Measurements from ENCODE around the gene VTN.
A peak's percentile ranks its signal among the peaks of the same experiment; 100 is the strongest.

The VTN gene

GRCh38 chr17:28364665-28365363, 5.3 kb downstream of the VTN start, which contains the start of gene SEBOX:
Gene SEBOX, minus strand, starts transcription at chr17:28365199. Its CDS starts 48 bp downstream, at chr17:28365151.
- no peak for TF ChIP-seq CTCF (IDR thresholded peaks at IDR 0.05; ENCODE audit: low read depth, low read length, missing control alignments)
- no peak within 1 kb of the TSS for H3K4me3 ChIP-seq (ENCODE audit: low read depth, low read length)
- DNase-seq (ENCODE audit: low read depth): no peak

GRCh38 chr17:28363776-28364650, 6.1 kb downstream of the VTN start:
- TF ChIP-seq CTCF (IDR thresholded peaks at IDR 0.05; ENCODE audit: low read depth, low read length, missing control alignments): no peak
- H3K4me3 ChIP-seq (ENCODE audit: low read depth, low read length): no peak overlapping the region
- no peak for DNase-seq (ENCODE audit: low read depth)

DNA sequence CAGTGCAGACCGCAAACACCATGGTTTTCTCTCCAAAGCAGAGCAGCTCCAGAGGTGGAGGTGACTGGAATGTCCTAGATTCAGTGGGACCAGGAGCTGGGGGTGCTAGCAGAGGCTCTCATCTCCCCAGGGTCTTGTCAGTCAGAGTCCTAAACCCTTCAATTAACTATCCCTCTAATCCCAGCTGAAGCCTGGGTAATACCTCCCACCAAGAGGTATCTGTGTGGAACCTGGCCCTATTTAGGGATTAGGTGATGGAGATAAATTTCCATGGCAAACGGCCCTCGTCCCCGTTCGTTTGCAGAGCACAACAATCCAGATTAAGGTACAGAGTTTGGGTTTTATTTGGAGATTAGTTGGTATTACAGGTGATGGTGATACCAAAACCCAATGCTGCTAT, 6.9 kb downstream of the VTN start:
- no peak for TF ChIP-seq CTCF (IDR thresholded peaks at IDR 0.05; ENCODE audit: low read depth, low read length, missing control alignments)
- DNase-seq (ENCODE audit: low read depth): no peak
- no peak overlapping the region for H3K4me3 ChIP-seq (ENCODE audit: low read depth, low read length)

DNA sequence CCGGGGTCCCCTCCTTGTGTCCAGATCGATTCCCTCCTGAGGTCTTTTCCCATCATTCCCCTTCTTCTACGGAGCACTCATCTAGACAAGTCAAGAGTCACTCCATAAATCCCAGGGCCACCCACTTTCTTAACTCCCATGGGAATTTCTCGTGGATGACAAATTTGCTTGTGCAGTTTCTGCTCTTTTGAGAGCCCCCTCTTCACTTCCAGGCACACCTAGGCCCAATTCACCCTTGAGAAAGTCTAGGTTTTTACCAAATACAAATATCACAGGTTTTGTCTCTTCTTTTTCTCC, 12.3 kb downstream of the VTN start:
- no peak for TF ChIP-seq CTCF (IDR thresholded peaks at IDR 0.05; ENCODE audit: low read depth, low read length, missing control alignments)
- no peak for DNase-seq (ENCODE audit: low read depth)
- peak overlapping the region; percentile 95 for H3K4me3 ChIP-seq (ENCODE audit: low read depth, low read length)

DNA sequence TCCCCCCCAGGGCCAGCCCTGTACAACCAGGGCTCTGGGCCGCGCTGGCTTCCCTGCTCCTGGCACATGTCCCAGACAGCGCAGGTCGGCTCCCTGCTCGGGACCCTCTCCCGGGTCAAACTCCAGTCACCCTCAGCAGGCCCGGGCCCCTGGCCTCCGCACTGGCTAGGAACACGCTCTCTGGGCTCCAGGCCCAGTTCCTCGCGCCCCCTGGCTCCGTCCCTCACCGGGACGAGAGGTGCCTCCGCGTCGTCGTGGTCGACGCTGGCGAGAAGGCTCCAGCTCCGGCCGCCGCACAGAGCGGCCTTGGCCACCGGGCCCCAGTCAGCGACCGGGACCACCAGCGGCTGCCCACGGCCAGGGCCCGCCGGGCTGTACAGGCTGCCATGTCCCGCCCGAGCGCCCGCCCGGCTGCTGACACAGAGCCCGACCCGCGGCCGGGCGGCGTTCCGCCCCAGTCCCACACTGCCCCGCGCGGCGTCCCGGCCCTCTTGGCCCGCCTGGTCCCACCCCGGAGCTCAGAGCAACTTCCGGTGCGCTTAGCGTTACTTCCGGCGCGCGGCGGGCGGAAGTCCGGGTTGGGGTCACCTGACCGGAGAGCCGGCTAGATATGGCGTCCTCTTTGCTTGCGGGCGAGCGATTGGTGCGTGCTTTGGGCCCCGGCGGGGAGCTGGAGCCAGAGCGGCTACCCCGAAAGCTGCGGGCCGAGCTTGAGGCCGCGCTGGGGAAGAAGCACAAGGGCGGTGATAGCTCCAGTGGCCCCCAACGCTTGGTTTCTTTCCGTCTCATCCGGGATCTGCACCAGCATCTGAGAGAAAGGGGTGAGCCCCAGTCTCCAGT, 12.8 kb downstream of the VTN start, which contains the start of gene POLDIP2:
Gene POLDIP2, minus strand, starts transcription at position 467 of the 840 bp plus-strand sequence. Its CDS starts 79 bp downstream, at position 388.
- no peak for TF ChIP-seq CTCF (IDR thresholded peaks at IDR 0.05; ENCODE audit: low read depth, low read length, missing control alignments)
- DNase-seq (ENCODE audit: low read depth): peak; percentile 76
- H3K4me3 ChIP-seq (ENCODE audit: low read depth, low read length): peak within 1 kb of the TSS; percentile 95

GRCh38 chr17:28350271-28350670, 19.8 kb downstream of the VTN start:
- no peak for TF ChIP-seq CTCF (IDR thresholded peaks at IDR 0.05; ENCODE audit: low read depth, low read length, missing control alignments)
- no peak for DNase-seq (ENCODE audit: low read depth)
- H3K4me3 ChIP-seq (ENCODE audit: low read depth, low read length): no peak overlapping the region
